ENCODE results near the gene RPTOR. TPM values are rescaled to one million over a fixed set of nuclear protein-coding genes. Genes with fewer than 3 reads are reported as not detected.

RPTOR gene
- total RNA-seq, 2 experiments from 2014 or later: 60.0 to 67.2 TPM

- ChIA-PET POLR2A (no interaction called here), CTCF (no interaction called here)
Observed at GRCh38 chr17:80997424-80998117, 452.9 kb downstream of the RPTOR start.

DNA sequence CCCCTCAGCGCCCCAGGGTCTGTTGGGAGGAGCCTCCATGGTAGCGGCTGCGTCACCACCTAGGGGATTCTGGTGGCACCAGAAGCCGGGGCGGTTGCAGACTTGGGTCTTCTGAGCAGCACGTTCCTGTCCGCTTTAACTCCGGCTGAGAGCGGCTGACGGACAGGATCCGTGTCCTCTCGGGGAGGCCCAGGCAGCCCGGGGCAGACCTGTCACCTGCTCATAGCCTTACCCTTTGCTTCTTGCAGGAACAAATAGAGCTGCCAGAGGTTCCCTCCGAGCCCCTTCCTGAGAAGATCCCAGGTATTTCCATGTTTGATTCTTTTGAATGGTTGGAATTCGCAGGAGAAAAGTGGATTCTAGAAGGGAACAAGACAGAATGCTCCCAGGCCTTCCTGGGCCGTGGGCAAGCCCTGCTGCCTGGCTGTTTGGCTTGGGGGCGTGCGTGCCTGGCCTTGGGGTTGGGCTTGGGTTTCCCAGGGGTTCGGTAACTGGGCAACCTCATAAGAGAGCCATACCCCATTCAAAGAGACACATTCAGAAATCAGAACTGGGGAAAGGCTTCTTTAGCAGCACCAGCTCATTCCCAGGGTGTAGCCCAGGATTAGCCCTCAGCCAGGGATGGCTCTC, 453.6 kb downstream of the RPTOR start:
- CTCF ChIA-PET: no interaction called here
- POLR2A ChIA-PET: no interaction called here

- ChIA-PET CTCF (no interaction called here), POLR2A (no interaction called here)
Observed at GRCh38 chr17:80998748-80999535, 454.3 kb downstream of the RPTOR start.

- ChIA-PET CTCF (no interaction called here), POLR2A (no interaction called here)
Observed at GRCh38 chr17:80999536-81000333, 455.1 kb downstream of the RPTOR start.

DNA sequence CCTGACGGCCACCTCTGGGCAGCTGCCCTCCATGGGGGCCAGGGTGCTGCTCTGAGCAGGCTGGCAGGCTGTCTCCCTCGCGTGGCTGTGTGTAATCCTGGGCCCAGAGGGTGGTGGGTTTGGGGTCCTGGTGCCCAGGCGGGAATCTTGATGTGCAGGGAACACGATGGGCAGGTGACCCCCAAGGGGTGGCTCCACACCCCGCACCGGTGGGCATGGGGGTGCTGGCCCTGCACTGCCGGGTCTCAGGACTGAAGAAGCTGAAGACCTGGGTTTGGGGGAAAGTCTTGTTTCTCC, 455.6 kb downstream of the RPTOR start:
- ChIA-PET CTCF (no interaction called here), POLR2A (no interaction called here)

- POLR2A ChIA-PET: no interaction called here
- CTCF ChIA-PET: no interaction called here
Observed at GRCh38 chr17:81000631-81001357, 456.2 kb downstream of the RPTOR start.

- ChIA-PET CTCF (no interaction called here), POLR2A (no interaction called here)
Observed at GRCh38 chr17:81002013-81002384, 457.4 kb downstream of the RPTOR start.

GRCh38 chr17:81002409-81003361, 458.0 kb downstream of the RPTOR start:
- CTCF ChIA-PET: no interaction called here

GRCh38 chr17:81003711-81004475, 459.3 kb downstream of the RPTOR start:
- ChIA-PET POLR2A (no interaction called here), CTCF (interaction anchor here (1.4 to 2.1 kb wide), 2 partner anchors 18 to 98 kb away, joined by 4 to 9 read pairs; no protein-coding TSS in a partner anchor)

More at GRCh38 chr17:81002409-81003361, 458.0 kb downstream of the RPTOR start:
- POLR2A ChIA-PET: no interaction called here

- ChIA-PET POLR2A (no interaction called here), CTCF (interaction anchor here (0.7 to 1.1 kb wide), 3 partner anchors 17 to 92 kb away, joined by 3 read pairs; no protein-coding TSS in a partner anchor)
Observed at GRCh38 chr17:81006891-81007290, 462.3 kb downstream of the RPTOR start.

- CTCF ChIA-PET: no interaction called here
- POLR2A ChIA-PET: no interaction called here
Observed at GRCh38 chr17:81008140-81008539, 463.5 kb downstream of the RPTOR start.

DNA sequence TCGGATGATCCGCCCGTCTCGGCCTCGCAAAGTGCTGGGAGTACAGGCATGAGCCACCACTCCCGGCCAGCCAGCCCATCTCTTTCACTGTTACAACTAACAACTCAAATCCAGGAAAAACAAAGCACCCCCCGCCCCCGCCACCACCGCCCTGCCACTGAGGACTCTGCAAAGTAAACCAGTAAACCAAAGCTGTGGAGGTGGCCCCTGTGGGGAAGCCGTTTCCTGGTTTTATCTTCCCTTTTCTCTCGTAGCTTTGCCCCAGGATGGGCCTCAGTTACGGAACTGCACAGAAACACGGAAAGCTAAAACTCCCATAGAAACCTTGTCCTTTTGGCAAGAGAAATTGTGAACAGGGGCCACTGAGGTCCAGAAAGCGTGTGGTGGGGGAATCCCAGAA, 464.5 kb downstream of the RPTOR start:
- ChIA-PET CTCF (no interaction called here), POLR2A (no interaction called here)

DNA sequence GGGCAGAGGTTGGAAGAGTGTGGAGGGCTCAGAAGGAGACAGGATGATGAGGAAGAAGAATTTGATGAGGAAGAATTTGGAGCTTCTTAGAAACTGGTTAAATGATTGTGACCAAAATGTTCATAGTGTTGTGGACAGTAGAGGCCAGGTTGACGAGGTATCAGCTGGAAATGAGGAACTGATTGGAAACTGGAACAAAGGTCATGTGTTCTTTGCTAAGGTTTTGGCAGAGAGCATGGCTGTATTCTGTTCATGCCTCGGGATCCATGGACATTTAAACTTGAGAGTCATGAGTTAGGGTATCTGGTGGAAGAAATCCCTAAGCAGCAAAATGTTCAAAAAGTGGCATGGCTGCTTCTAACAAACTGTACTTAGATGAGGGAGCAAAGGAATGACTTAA, 466.3 kb downstream of the RPTOR start:
- CTCF ChIA-PET: interaction anchor here (0.6 kb wide), 1 partner anchor 171 kb away, joined by 3 read pairs; no protein-coding TSS in a partner anchor
- POLR2A ChIA-PET: no interaction called here

DNA sequence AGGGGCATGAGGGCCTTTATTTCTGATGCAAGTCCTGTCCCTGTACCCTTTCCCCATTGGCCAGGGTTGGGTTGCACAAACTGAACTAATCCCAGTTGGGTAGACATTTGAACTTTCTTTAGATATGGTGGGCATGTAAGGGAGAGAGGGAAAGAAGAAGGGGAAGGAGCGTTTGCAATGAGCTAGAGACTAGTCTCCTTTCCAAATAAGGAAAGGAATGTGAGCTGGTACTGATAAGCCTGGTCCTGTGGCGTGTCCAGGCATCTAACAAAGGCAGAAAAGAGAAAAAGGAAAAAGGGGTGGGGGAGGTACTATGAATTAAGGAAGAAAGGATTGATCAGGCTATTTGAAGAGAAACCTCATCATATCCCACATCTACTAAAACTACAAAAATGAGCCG, 467.3 kb downstream of the RPTOR start:
- CTCF ChIA-PET: interaction anchor here (0.6 to 0.7 kb wide), 2 partner anchors 10 to 690 kb away, joined by 3 read pairs; no protein-coding TSS in a partner anchor

DNA sequence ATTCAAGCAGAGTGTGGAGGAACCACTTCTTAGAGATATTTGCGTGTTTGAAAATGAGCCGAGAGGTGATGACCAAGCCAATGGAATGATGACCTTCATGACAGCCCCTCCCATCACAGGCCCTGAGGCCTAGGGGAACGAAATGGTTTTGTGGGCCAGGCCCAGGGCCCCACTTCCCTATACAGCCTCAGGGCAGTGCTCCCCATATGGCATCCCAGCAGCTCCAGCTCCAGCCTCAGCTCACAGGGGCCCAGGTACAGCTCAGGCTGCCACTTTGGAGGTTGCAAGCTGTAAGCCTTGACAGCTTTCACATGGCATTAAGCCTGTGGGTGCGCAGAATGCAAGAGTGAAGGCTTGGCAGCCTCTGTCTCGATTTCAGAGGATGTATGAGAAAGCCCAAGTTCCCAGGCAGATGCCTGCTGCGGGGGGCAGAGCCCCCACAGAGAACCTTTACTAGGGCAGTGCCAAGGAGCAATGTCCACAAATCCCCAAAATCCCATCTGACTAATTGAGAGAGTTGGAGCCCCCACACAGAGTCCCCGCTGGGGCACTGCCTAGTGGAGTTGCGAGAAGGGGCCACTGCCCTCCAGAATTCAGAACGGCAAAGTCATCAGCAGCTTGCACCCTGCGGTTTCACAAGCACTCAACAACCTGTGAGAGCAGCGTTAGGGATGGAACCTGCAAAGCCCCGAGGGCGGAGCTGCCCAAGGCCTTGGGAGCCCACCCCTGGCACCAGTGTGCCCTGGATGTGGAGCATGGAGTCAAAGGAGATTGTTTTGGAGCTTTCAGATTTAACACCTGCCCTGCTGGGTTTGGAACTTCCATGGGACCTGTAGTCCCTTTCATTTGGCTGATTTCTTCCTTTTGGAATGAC, 468.2 kb downstream of the RPTOR start:
- ChIA-PET CTCF (interaction anchor here (0.7 to 1.0 kb wide), 2 partner anchors 9 to 89 kb away, joined by 3 read pairs; no protein-coding TSS in a partner anchor), POLR2A (no interaction called here)

More for the DNA sequence above, 467.3 kb downstream of the RPTOR start:
- POLR2A ChIA-PET: no interaction called here

GRCh38 chr17:81013642-81014041, 469.0 kb downstream of the RPTOR start:
- POLR2A ChIA-PET: no interaction called here
- CTCF ChIA-PET: interaction anchor here (1.0 kb wide), 1 partner anchor 88 kb away, joined by 3 read pairs; no protein-coding TSS in a partner anchor

DNA sequence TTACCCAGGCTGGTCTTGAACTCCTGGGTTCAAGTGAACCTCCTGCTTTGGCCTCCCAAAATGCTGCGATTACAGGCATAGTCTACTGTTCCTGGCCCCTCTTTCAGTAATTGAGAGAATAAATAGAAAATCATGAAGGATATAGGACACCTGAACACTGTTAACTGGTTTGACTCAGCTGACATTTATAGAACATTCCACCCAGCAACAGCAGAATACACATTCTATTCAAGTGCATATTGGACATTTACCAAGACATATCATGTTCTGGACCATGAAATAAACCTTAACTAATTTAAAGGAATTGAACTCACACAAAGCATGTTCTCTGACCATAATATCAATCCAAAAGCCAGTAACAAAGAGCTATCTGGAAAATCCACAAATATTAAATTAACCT, 470.5 kb downstream of the RPTOR start:
- POLR2A ChIA-PET: no interaction called here
- CTCF ChIA-PET: no interaction called here

Measured in activated CD8-positive, alpha-beta memory T cell treated with anti-CD3 and anti-CD28 coated beads for 36 hours (primary cell).